ENCODE data around the gene DHCR24.

DNA sequence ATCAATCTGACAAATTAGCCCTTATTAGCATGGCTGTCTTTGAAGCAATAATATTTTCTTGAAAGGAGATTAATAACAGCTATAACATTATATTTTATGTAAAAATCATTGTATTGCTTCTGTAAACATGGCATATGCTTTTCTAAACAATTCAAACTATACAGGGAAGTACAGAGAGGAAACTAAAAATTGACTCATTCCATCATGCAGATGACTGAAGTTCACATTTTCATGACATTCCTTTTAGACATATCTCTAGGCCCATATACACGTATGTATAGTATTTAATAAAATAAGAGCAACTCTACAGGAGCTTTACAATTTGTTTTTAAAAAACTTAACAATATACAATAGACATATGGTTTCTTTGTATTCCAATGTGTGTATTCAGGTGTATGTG, 5.6 kb upstream of the DHCR24 start:
- TF ChIP-seq POLR2A (IDR thresholded peaks at IDR 0.05; ENCODE audit: low read length) (no peak), GATA1 (IDR thresholded peaks at IDR 0.05; ENCODE audit: low read depth, low read length) (no peak)

All from erythroblast (primary cell).